ENCODE results near the gene EXOC4.

GRCh38 chr7:133662830-133663229 is 410.0 kb downstream of the EXOC4 start:
- TF ChIP-seq CTCF (IDR thresholded peaks at IDR 0.05; ENCODE audit: low read depth, low read length, poor library complexity, severe bottlenecking) (no peak), EZH2phosphoT487 (IDR thresholded peaks at IDR 0.05; ENCODE audit: borderline replicate concordance, low read length) (no peak)

Data from DOHH2 (cell line).